Breast epithelium (tissue), 3 donors: Measurements from ENCODE around the gene GNA12.

ENCODE experiments used
- POLR2A ChIP-seq: fragments of 450-650 bp; IDR thresholded peaks from one replicate; pipeline ENCODE4 v1.6.1; 2016; ENCODE audit warnings: antibody characterized with exemption, mild to moderate bottlenecking, moderate library complexity
- TF ChIP-seq, protein P1 (sequence below), 3 donors: fragments of 450-650 bp; IDR thresholded peaks; one replicate each; pipeline ENCODE4 v1.5.1; 2016 to 2017; ENCODE audit warnings: antibody characterized with exemption in 3 of 3, mild to moderate bottlenecking in 3 of 3, moderate library complexity in 3 of 3

DNA sequence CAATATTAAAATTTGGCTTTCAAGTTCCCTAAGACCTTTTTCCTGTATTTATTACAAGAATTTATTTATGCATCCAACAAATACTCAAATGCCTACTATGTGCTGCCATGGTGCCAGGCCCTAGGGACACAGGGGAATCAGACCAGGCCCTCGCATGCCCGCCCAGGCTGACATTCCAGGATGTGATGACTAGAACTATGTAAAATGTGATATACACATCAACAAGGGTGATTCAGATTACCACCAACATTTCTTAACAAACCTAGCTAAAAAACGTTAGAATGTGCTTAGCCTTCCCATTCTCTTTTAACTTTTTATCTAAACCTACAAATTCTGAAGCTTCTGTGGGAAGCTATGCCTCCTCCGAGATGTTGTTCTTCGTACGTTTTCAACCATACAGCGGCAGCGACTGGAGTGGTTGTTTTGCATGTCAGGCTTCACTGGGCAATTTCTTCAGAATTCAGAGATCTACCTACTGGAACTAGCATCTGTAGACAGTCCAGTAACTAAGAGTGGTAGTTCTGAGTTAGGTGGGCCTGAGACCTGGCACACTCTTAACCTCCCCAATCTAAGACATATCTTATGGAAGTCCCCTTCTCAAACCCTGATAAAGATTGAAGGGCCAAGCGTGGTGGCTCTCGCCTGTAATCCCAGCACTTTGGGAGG lies 22.1 kb downstream of the GNA12 start:
- TF ChIP-seq, protein P1, sequence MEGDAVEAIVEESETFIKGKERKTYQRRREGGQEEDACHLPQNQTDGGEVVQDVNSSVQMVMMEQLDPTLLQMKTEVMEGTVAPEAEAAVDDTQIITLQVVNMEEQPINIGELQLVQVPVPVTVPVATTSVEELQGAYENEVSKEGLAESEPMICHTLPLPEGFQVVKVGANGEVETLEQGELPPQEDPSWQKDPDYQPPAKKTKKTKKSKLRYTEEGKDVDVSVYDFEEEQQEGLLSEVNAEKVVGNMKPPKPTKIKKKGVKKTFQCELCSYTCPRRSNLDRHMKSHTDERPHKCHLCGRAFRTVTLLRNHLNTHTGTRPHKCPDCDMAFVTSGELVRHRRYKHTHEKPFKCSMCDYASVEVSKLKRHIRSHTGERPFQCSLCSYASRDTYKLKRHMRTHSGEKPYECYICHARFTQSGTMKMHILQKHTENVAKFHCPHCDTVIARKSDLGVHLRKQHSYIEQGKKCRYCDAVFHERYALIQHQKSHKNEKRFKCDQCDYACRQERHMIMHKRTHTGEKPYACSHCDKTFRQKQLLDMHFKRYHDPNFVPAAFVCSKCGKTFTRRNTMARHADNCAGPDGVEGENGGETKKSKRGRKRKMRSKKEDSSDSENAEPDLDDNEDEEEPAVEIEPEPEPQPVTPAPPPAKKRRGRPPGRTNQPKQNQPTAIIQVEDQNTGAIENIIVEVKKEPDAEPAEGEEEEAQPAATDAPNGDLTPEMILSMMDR (IDR thresholded peaks at IDR 0.05), result no peak
- TF ChIP-seq POLR2A, result no peak
